Upper lobe of left lung (tissue), 4 donors: ENCODE data around the gene OAT.

Experiments
- CTCF ChIP-seq, 6 experiments: fragments of 450-650 bp in 4 of 6; fragments of 200-600 bp in 2 of 6; sonication (generic) in 2 of 6; IDR thresholded peaks; one replicate each; pipeline ENCODE4 v1.5.1; 2016 to 2019; ENCODE audit warnings: antibody characterized with exemption in 6 of 6
- EP300 ChIP-seq, 4 donors: sonication (generic); formaldehyde crosslinking; IDR thresholded peaks; one replicate each; pipeline ENCODE4 v1.5.1; 2017; ENCODE audit warnings: antibody characterized with exemption in 4 of 4, control low read depth in 2 of 4
- POLR2A ChIP-seq, 4 donors: fragments of 450-650 bp; IDR thresholded peaks; one replicate each; pipeline ENCODE4 v1.5.1; 2016 to 2017; ENCODE audit warnings: antibody characterized with exemption in 4 of 4, mild to moderate bottlenecking in 2 of 4
- POLR2AphosphoS5 ChIP-seq, 2 donors: sonication (generic); formaldehyde crosslinking; IDR thresholded peaks; one replicate each; pipeline ENCODE4 v1.5.1; 2017; ENCODE audit warnings: antibody characterized with exemption in 2 of 2

GRCh38 chr10:124450783-124451057 lies 32.0 kb upstream of the OAT start:
- TF ChIP-seq CTCF (IDR thresholded peaks at IDR 0.05) (no peak), EP300 (IDR thresholded peaks at IDR 0.05) (no peak), POLR2A (IDR thresholded peaks at IDR 0.05) (no peak), POLR2AphosphoS5 (IDR thresholded peaks at IDR 0.05) (no peak)
